HepG2 (cell line): Measurements from ENCODE around the gene FMNL2. TPM values are rescaled to one million over a fixed set of nuclear protein-coding genes. Genes with fewer than 3 reads are reported as not detected.

Experiments used
- ATAC-seq: fragments of 200-7000 bp; cut with Tn5 transposase; 3 replicates; pipeline ENCODE4 v1.9.1; 2020; ENCODE audit warnings: mild to moderate bottlenecking, moderate library complexity
- BruUV-seq: library from RNA; stranded (reverse); fragments of 400-500 nt; replicated peaks from 2 replicates; lab custom pipeline; 2021; lab: Mats Ljungman, UMichigan
- CTCF ChIA-PET: fragments of 300-600 bp; formaldehyde crosslinking; extraction: SDS; loops from one replicate; lab custom pipeline; 2021; ENCODE audit warnings: low total read pairs, inconsistent platforms, low intra/inter-chr PET ratio; lab: Yijun Ruan, JAX
- POLR2A ChIA-PET: fragments of 350-600 bp; sonication (Branson Sonifier 250); formaldehyde crosslinking; loops from one replicate; lab custom pipeline; 2020; ENCODE audit warnings: antibody characterized with exemption, inconsistent platforms; lab: Yijun Ruan, JAX
- DNase-seq: peaks from one replicate; pipeline ENCODE4 v3.0.0-alpha.2; 2015; ENCODE audit warnings: low spot score
- FAIRE-seq: peaks from 3 replicates; lab custom pipeline; 2011; peaks lifted over from hg19 to GRCh38; lab: Jason Lieb, UNC
- H2AFZ ChIP-seq: one replicate; pipeline ENCODE4 v1.6.1; 2011; ENCODE audit warnings: low read length, inconsistent platforms
- H3K27ac ChIP-seq: fragments of 300-600 bp; 3 replicates; pipeline ENCODE4 v1.8.0; 2011; ENCODE audit warnings: mixed run types, mild to moderate bottlenecking, mixed read lengths, low read length, inconsistent platforms; ENCODE audit not compliant: insufficient read depth; ENCODE audit errors: extremely low read length
- H3K27me3 ChIP-seq, 2 experiments: fragments of 200-600 bp in 1 of 2; 2 replicates in 1 of 2; 3 replicates in 1 of 2; pipeline versions ENCODE4 v1.6.0 to v1.8.0; 2011; ENCODE audit warnings: low read length in 2 of 2, mild to moderate bottlenecking in 2 of 2, moderate library complexity in 2 of 2, inconsistent platforms in 1 of 2; ENCODE audit not compliant: insufficient read depth in 2 of 2, control insufficient read depth in 1 of 2
- H3K36me3 ChIP-seq, 2 experiments: fragments of 200-600 bp in 1 of 2; replicated peaks in 1 of 2; 2 replicates in 1 of 2; 3 replicates in 1 of 2; pipeline versions ENCODE4 v1.5.1 to v1.8.0; 2011; ENCODE audit warnings: low read length in 2 of 2, inconsistent platforms in 1 of 2; ENCODE audit not compliant: insufficient read depth in 2 of 2, control insufficient read depth in 1 of 2
- H3K4me1 ChIP-seq: 2 replicates; pipeline ENCODE4 v1.5.1; 2012; ENCODE audit warnings: low read length, inconsistent platforms; ENCODE audit not compliant: insufficient read depth
- H3K4me2 ChIP-seq: 2 replicates; pipeline ENCODE4 v1.6.0; 2011; ENCODE audit warnings: low read depth, low read length, inconsistent platforms
- H3K4me3 ChIP-seq, 3 experiments: fragments of 200-600 bp in 1 of 3; sonication (generic), shearing (Covaris generic) in 1 of 3; replicated peaks in 1 of 3; 2 replicates each; pipeline ENCODE4 v1.5.1; 2011 to 2016; ENCODE audit warnings: low read length in 3 of 3, inconsistent platforms in 2 of 3, low read depth in 2 of 3, mild to moderate bottlenecking in 2 of 3, control low read depth in 1 of 3, mixed read lengths in 1 of 3; ENCODE audit not compliant: insufficient read depth in 1 of 3
- H3K79me2 ChIP-seq: one replicate; pipeline ENCODE4 v1.6.1; 2011; ENCODE audit warnings: low read length, inconsistent platforms; ENCODE audit not compliant: insufficient read depth
- H3K9ac ChIP-seq: 2 replicates; pipeline ENCODE4 v1.6.0; 2011; ENCODE audit warnings: mild to moderate bottlenecking, low read depth, low read length, inconsistent platforms; ENCODE audit not compliant: insufficient read depth
- H3K9me3 ChIP-seq: 2 replicates; pipeline ENCODE4 v1.5.1; 2012; ENCODE audit warnings: mild to moderate bottlenecking, low read length
- H4K20me1 ChIP-seq: 2 replicates; pipeline ENCODE4 v1.6.0; 2011; ENCODE audit warnings: inconsistent platforms, mild to moderate bottlenecking, low read length, moderate library complexity; ENCODE audit not compliant: insufficient read depth
- CEBPZ ChIP-seq: IDR thresholded peaks from 2 replicates; pipeline ENCODE4 v1.6.1; 2012; ENCODE audit warnings: low read length, improper control_type of control experiment
- FOXK2 ChIP-seq: fragments of 450-650 bp; IDR thresholded peaks from 2 replicates; pipeline ENCODE4 v1.6.1; 2016
- MAFF ChIP-seq: IDR thresholded peaks from 2 replicates; pipeline ENCODE4 v1.6.1; 2011; ENCODE audit warnings: low read depth, low read length, improper control_type of control experiment
- MAFK ChIP-seq, 2 experiments: IDR thresholded peaks in 1 of 2; conservative IDR thresholded peaks in 1 of 2; 2 replicates each; pipeline ENCODE4 v1.6.1; 2011; ENCODE audit warnings: improper control_type of control experiment in 2 of 2, low read length in 2 of 2
- NCOA5 ChIP-seq: sonication (generic); formaldehyde crosslinking; IDR thresholded peaks from 2 replicates; pipeline ENCODE4 v1.4.0; 2020; ENCODE audit warnings: missing genetic modification reagents
- RBM22 ChIP-seq: fragments of 200-400 bp; formaldehyde crosslinking; optimal IDR thresholded peaks from 2 replicates; pipeline ENCODE3; 2017; ENCODE audit warnings: mild to moderate bottlenecking, low read length, moderate library complexity
- RELA ChIP-seq: sonication (generic); formaldehyde crosslinking; IDR thresholded peaks from 2 replicates; pipeline ENCODE4 v1.4.0; 2020; ENCODE audit warnings: missing genetic modification reagents
- SMAD1 ChIP-seq: sonication (generic); formaldehyde crosslinking; IDR thresholded peaks from 2 replicates; pipeline ENCODE4 v1.4.0; 2020; ENCODE audit warnings: missing genetic modification reagents, low read depth, mild to moderate bottlenecking, borderline replicate concordance
- ZBTB21 ChIP-seq: sonication (generic); formaldehyde crosslinking; IDR thresholded peaks from 2 replicates; pipeline ENCODE4 v1.4.0; 2020; ENCODE audit warnings: missing genetic modification reagents
- ZBTB37 ChIP-seq: sonication (generic); formaldehyde crosslinking; IDR thresholded peaks from 2 replicates; pipeline ENCODE4 v1.4.0; 2020; ENCODE audit warnings: mild to moderate bottlenecking, missing genetic modification reagents
- ZMYM3 ChIP-seq: sonication (generic); formaldehyde crosslinking; IDR thresholded peaks from 2 replicates; pipeline ENCODE4 v1.5.1; 2020; ENCODE audit warnings: mild to moderate bottlenecking, missing genetic modification reagents
- ZNF737 ChIP-seq: sonication (generic); formaldehyde crosslinking; IDR thresholded peaks from 2 replicates; pipeline ENCODE4 v1.5.0; 2020; ENCODE audit warnings: missing genetic modification reagents, mild to moderate bottlenecking, borderline replicate concordance
- ZSCAN29 ChIP-seq: sonication (generic); formaldehyde crosslinking; conservative IDR thresholded peaks from 2 replicates; pipeline ENCODE4 v1.4.0; 2020; ENCODE audit warnings: mild to moderate bottlenecking, missing genetic modification reagents
- WGBS: methylation state at CpG from one replicate; pipeline ENCODE4 v1.1.6; 2017; ENCODE audit warnings: low lambda C conversion rate; 5-methylcytosine and 5-hydroxymethylcytosine counted together
- in situ Hi-C: cut with HindIII; loops from 2 replicates; pipeline ENCODE4 v1.10.0; 2017; ENCODE audit warnings: low pct_unique_long_range_greater_than_20kb; ENCODE audit not compliant: extremely low pct_ligation_motif_present
- intact Hi-C: fragments of 100-400 bp; cut with micrococcal nuclease; formaldehyde crosslinking; loops from one replicate; pipeline ENCODE4 v1.10.0; 2022; ENCODE audit not compliant: unreplicated experiment
- polyA plus RNA-seq, 8 experiments: library from polyadenylated mRNA; depleted of rRNA in 3 of 8; stranded (reverse) in 7 of 8; unstranded in 1 of 8; fragments of >200 nt; fragmentation: Illumina TruSeq in 4 of 8; extraction: Trizol in 4 of 8; gene quantifications; 2 replicates each; pipeline versions ENCODE4 v1.2.1 to v1.2.3, GENCODE V29; 2011 to 2016; ENCODE audit warnings: low read depth in 4 of 8, missing spikeins in 1 of 8, mixed read lengths in 1 of 8; ENCODE audit not compliant: insufficient read depth in 1 of 8
- total RNA-seq, 5 experiments: library from RNA; depleted of rRNA; stranded (reverse); fragments of >200 nt; fragmentation: Illumina TruSeq; extraction: Trizol; gene quantifications; 2 replicates each; pipeline ENCODE4 v1.2.3, GENCODE V29; 2016; ENCODE audit warnings: low read depth in 1 of 5

The FMNL2 gene
- total and polyA plus RNA-seq, 2 of the 13 experiments (the other 11 are each of a cell fraction or from before 2014, with no cell fraction given) = 66.5 to 67.7 TPM

GRCh38 chr2:152443771-152444170 is 108.8 kb downstream of the FMNL2 start:
- CTCF ChIA-PET = no interaction called here
- Histone ChIP-seq H3K27ac (no peak overlapping the region), H2AFZ (no peak overlapping the region), H3K36me3 (no peaks in the 10 kb centered on the region), H3K4me1 (peaks cover 46% of the 10 kb centered on the region), H4K20me1 (no peaks in the 10 kb centered on the region; the same call in 1 of the 2 replicates), H3K4me2 (no peak overlapping the region), H3K4me3 (no peak overlapping the region), H3K9me3 (no peaks in the 10 kb centered on the region), H3K9ac (no peak overlapping the region), H3K79me2 (peaks cover 97% of the 10 kb centered on the region), H3K27me3 (no peaks in the 10 kb centered on the region)
- ATAC-seq (no peak), FAIRE-seq (no peak), DNase-seq (no peak)
- WGBS = 97% methylated on average over 6 of the region's 6 CpGs
- BruUV-seq = no TSS peak
- POLR2A ChIA-PET = no interaction called here
- TF ChIP-seq ZNF737 (CRISPR knock-in tag) (no peak), ZSCAN29 (CRISPR knock-in tag) (no peak), ZBTB21 (CRISPR knock-in tag) (no peak), CEBPZ (no peak), MAFF (0 out of 2 replicates have a peak, but pooled peaks have one; percentile 3), ZMYM3 (CRISPR knock-in tag) (no peak), MAFK (conservative IDR thresholded peaks at IDR 0.05 in 1 of 2, IDR thresholded peaks at IDR 0.05 in 1 of 2; ENCODE audit: low read length in 2 of 2) (peak; percentile 28 to 57; a peak in 2 of 4 replicates), NCOA5 (CRISPR knock-in tag) (no peak), RELA (CRISPR knock-in tag) (no peak), SMAD1 (no peak), FOXK2 (no peak), RBM22 (peak; percentile 15), ZBTB37 (CRISPR knock-in tag) (no peak)
- in situ Hi-C loops = no loop called here
- intact Hi-C loops = no loop called here
